WERI-Rb-1 (cell line): Measurements from ENCODE around the gene GPANK1.

Experiments used
- DNase-seq: peaks from one replicate; pipeline ENCODE4 v3.0.0-alpha.2; 2020
- H3K27ac ChIP-seq: fragments of 250-450 bp; sonication (Bioruptor Pico); 2 replicates; pipeline ENCODE4 v1.5.1; 2020; ENCODE audit warnings: mild to moderate bottlenecking, moderate library complexity
- H3K27me3 ChIP-seq: fragments of 250-450 bp; sonication (Bioruptor Pico); 2 replicates; pipeline ENCODE4 v1.5.1; 2021; ENCODE audit warnings: mild to moderate bottlenecking, low read depth, moderate library complexity; ENCODE audit not compliant: insufficient read depth, severe bottlenecking
- H3K36me3 ChIP-seq: fragments of 250-450 bp; sonication (Bioruptor Pico); 2 replicates; pipeline ENCODE4 v1.5.1; 2020; ENCODE audit warnings: mild to moderate bottlenecking, moderate library complexity
- H3K4me3 ChIP-seq: 2 replicates; pipeline ENCODE4 v1.5.1; 2011; ENCODE audit warnings: low read depth, mild to moderate bottlenecking, control low read depth, low read length
- H3K9me3 ChIP-seq: fragments of 250-450 bp; sonication (Bioruptor Pico); 2 replicates; pipeline ENCODE4 v1.5.1; 2021; ENCODE audit warnings: mild to moderate bottlenecking, moderate library complexity; ENCODE audit not compliant: severe bottlenecking
- TF ChIP-seq, protein P1 (sequence below): IDR thresholded peaks from 2 replicates; pipeline ENCODE4 v1.5.1; 2011; ENCODE audit warnings: low read depth, mild to moderate bottlenecking, control low read depth, inconsistent platforms, low read length

Gene GPANK1

DNA sequence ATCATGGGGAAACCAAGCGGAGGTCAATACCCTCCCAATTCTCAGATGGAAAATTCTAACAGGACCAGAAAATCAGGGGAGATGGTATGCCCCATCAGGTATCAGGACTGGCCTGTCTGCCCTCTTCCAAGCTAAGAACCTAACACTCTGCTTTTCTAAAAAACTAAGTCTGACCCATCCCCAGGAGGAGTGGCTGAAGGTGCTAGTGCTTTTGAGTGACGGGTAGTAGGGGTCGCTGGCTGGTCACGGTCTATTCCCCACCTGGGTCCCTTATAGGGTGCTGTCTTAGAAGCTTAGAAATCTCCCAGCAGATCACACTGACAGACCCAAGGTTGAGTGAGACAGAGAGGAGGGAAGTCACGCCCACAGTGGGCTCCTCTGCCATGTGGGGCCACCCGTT lies 28.7 kb upstream of the GPANK1 start:
- no peaks in the 10 kb centered on the region for H3K9me3 ChIP-seq
- H3K27me3 ChIP-seq: no peaks in the 10 kb centered on the region
- no peak overlapping the region for H3K27ac ChIP-seq
- no peak for DNase-seq
- peaks cover 76% of the 10 kb centered on the region for H3K36me3 ChIP-seq
- TF ChIP-seq, protein P1, sequence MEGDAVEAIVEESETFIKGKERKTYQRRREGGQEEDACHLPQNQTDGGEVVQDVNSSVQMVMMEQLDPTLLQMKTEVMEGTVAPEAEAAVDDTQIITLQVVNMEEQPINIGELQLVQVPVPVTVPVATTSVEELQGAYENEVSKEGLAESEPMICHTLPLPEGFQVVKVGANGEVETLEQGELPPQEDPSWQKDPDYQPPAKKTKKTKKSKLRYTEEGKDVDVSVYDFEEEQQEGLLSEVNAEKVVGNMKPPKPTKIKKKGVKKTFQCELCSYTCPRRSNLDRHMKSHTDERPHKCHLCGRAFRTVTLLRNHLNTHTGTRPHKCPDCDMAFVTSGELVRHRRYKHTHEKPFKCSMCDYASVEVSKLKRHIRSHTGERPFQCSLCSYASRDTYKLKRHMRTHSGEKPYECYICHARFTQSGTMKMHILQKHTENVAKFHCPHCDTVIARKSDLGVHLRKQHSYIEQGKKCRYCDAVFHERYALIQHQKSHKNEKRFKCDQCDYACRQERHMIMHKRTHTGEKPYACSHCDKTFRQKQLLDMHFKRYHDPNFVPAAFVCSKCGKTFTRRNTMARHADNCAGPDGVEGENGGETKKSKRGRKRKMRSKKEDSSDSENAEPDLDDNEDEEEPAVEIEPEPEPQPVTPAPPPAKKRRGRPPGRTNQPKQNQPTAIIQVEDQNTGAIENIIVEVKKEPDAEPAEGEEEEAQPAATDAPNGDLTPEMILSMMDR: no peak
- no peak overlapping the region for H3K4me3 ChIP-seq

- no peaks in the 10 kb centered on the region for H3K9me3 ChIP-seq
- no peak for DNase-seq
- no peaks in the 10 kb centered on the region for H3K27me3 ChIP-seq
- no peak overlapping the region for H3K4me3 ChIP-seq
- H3K36me3 ChIP-seq: peaks cover 79% of the 10 kb centered on the region
- no peak overlapping the region for H3K27ac ChIP-seq
- TF ChIP-seq, protein P1: no peak
Measured at GRCh38 chr6:31692886-31693285, 28.1 kb upstream of the GPANK1 start.

- TF ChIP-seq, protein P1: no peak
- H3K9me3 ChIP-seq: no peaks in the 10 kb centered on the region
- H3K4me3 ChIP-seq: no peak overlapping the region
- no peak overlapping the region for H3K27ac ChIP-seq
- no peak for DNase-seq
- peaks cover 79% of the 10 kb centered on the region for H3K36me3 ChIP-seq
- H3K27me3 ChIP-seq: no peaks in the 10 kb centered on the region
Measured at GRCh38 chr6:31692353-31692752, 27.6 kb upstream of the GPANK1 start.

DNA sequence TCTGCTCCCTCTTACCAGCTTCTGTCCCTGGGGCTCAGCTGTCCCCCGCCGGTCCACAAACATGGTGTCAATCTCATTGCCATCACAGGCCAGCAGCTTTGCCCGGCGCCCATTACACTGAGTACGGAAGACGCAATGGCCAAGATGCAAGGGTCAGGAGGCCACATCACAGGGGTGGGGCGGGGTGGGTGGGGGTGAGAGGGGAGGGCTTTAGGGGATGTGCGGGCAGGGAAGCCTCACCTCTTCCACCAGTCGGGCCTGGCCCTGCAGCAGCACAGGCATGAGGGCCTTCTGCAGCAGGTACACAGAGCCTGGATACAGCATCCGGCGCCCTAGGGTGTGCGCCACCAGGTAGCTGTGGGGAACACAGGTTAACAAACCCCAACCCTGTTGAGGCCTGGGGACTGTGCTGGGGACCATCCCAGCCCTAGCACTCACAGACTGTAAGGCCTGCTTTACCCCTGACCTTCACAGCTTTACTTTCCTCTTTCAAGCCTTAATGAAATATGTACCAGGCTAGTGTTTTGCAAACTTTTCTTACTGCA lies 26.8 kb upstream of the GPANK1 start:
- TF ChIP-seq, protein P1: no peak
- Histone ChIP-seq H3K4me3 (no peak overlapping the region), H3K36me3 (peaks cover 82% of the 10 kb centered on the region), H3K27ac (no peak overlapping the region), H3K27me3 (no peaks in the 10 kb centered on the region), H3K9me3 (no peaks in the 10 kb centered on the region)
- DNase-seq: no peak

- peaks cover 82% of the 10 kb centered on the region for H3K36me3 ChIP-seq
- no peaks in the 10 kb centered on the region for H3K9me3 ChIP-seq
- H3K4me3 ChIP-seq: no peak overlapping the region
- H3K27me3 ChIP-seq: no peaks in the 10 kb centered on the region
- no peak for DNase-seq
- TF ChIP-seq, protein P1: no peak
- no peak overlapping the region for H3K27ac ChIP-seq
Measured at GRCh38 chr6:31691078-31691463, 26.3 kb upstream of the GPANK1 start.
